Measurements from ENCODE around the gene FCAMR.
A peak's percentile ranks its signal among the peaks of the same experiment; 100 is the strongest.

FCAMR gene

GRCh38 chr1:206998816-206999215 lies 28.6 kb upstream of the FCAMR start:
- DNase-seq (ENCODE audit: low spot score) = no peak

DNA sequence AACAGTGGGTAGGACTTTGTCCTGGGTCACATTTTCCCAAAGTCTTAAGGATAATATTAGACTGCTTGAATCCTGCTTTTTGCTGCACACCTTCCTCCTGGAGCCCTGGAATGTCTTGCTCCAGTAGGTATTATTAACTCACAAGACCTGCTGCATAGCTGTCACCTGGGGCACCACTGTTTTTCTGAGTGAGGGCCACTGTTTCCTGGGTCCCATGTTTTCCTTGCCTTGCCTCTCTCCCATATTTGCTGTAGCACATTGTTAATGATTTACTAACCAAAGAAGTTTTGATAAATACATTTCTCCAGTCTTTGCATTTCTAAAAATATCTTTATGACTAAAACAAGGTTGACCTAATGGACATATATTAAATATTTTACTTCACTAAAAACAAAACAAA lies 22.5 kb upstream of the FCAMR start:
- DNase-seq (ENCODE audit: low spot score) = no peak

GRCh38 chr1:206987873-206988272 lies 17.6 kb upstream of the FCAMR start:
- DNase-seq (ENCODE audit: low spot score) = no peak

DNA sequence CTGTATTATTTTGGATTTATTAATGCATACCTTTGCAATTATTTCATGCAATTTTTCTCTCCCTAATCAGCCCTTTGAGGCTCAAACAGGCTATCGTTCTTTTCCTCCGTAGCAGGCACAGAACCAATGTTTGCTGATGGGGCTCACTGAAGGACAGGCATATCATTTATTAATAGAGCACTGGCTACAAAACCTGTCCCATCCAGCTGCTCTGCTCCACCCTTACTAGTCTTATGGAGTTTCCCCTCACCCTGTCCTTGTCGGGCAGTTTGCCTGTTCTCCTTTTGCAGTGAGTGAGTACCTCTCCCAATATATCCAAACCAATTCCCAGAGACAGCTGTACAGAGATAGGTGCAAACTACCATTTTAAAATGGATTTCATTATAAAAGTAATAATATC lies 16.6 kb upstream of the FCAMR start:
- no peak for DNase-seq (ENCODE audit: low spot score)

GRCh38 chr1:206986402-206986801 lies 16.1 kb upstream of the FCAMR start:
- DNase-seq (ENCODE audit: low spot score) = no peak

DNA sequence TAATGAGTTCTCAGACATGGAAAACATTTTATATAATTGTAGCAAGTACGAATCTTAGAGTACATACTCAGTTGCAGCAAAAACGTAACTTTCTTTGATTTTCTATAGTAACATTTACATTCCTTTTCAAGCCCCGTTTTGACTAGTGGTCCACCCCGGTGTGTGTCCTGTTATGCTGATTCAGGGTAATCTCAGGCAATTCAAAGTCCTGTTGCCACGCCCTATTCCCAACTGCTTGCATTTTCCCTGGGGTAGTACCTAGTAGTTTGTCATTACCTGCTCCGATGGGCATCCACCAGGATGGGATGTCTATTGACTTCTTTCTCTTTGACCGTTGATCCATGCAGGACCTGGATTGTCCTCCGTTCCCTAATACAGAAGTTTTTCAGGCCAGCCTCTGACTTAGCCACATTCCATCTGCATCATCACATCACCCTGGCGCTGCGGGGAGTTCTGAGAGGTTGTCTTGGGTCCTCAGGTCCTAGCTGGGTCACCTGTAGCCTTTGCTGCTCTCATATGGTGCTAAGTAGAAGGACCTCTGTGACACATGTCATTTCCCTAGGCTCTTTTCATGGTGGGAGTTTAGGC lies 15.0 kb upstream of the FCAMR start:
- DNase-seq (ENCODE audit: low spot score) = no peak

DNA sequence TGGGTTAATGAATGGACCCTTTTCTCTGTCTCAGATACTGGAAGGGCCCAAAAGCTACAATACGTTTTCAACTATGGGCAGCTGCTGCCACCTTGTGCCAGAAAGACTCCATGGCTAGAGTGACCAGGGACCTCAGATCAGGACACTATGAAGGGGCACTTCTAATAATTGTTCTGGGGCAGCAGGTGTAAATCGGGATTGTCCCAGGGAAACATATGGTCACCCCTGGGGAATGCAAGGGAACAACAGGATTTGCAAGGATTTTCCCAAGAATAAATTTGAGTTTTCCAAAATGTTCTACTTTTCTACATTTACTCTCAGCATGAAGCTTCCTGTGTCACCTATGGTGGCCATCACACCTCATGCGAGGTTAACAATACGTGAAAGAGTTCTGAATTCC lies 12.0 kb upstream of the FCAMR start:
- DNase-seq (ENCODE audit: low spot score) = peak; percentile 75

DNA sequence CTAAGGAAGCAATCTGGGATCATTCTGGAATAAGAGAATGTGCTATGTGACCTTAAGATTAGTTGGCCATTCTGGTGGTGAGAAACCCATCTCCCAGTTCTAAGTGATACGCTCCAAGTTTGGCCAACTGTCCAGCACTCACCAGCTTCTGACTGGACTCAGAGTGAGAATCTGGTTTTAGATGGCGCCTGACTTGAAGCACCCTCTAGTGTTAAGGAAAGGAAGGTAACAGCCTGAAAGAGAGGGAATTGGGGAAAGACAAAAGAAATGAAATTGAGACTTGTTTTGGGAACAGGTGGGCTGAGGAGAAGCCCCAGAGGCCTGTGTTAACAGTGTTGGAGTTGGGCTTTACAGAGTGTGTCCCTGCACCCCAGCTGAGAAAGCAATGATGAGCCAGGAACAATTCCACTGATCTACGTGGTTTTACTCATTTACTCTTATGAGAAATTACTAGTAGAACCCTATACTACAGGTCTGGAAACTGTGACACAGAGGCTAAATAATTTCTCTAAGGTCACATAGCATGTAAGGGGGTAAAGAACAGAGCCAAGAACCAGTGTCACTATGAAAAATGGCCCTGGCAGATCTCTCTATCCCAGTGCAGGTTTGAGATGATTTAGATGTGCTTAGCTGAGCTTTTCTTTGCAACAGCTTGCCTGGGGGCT lies 9.3 kb upstream of the FCAMR start:
- peak; percentile 13 for DNase-seq (ENCODE audit: low spot score)

DNA sequence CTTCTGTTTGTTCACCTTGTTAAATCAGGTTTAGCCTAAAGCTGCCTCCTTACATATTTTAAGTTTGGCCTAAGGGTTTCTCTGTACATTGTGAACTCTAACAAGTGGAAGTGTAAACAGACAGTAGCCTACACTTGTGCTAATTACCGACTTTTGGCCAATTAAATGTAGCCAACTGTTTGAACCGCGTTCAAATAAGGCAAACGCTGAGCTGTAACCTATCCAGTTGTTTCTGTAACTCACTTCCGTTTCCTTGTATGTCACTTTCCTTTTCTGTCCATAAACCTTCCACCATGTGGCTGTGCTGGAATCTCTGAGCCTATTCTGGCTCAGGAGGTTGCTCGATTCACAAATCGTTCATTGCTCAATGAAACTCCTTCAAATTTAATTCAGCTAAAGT lies 8.0 kb upstream of the FCAMR start:
- DNase-seq (ENCODE audit: low spot score) = no peak

GRCh38 chr1:206975306-206975705 lies 5.0 kb upstream of the FCAMR start:
- no peak for DNase-seq (ENCODE audit: low spot score)

DNA sequence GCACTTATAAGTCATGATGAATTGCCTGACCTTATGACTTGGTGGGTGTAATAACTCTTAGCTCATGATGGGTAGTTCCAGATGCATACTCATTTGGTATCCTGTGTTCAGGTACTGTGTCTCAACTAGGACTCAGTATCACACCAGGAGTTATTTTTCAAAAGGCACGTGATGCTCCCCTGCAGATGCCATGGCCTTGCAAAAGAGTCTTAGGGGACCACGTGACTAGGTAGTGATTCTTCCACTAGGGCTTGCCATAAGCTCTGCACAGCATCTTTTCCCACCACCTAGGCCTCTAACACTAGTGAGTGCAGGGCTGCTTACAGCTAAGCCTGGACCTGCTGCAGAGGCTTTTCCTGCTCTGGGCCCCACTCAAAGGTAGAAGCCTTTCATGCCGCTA lies 3.9 kb upstream of the FCAMR start:
- DNase-seq (ENCODE audit: low spot score) = no peak

DNA sequence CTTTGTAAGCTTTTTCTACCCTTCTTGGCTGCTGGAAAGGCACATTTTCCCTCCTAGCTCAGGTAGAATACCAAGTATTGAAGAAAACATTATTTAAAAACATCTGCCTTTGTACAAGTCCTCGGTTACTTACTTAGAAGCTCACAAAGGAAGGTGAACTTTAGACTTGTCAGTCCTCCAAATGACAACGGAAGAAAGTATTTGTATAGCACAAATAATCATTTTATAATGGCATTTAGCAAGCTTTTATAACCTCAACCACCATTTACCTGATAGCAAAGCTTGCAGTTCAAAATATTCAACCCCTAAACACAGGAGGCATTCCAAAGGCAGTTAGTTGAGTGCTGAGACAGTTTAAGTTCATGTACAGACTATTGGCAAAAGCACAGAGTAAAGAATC lies 2.5 kb upstream of the FCAMR start:
- no peak for DNase-seq (ENCODE audit: low spot score)

- DNase-seq (ENCODE audit: low spot score) = no peak
Observed at GRCh38 chr1:206971029-206971655, 882 bp upstream of the FCAMR start.

DNA sequence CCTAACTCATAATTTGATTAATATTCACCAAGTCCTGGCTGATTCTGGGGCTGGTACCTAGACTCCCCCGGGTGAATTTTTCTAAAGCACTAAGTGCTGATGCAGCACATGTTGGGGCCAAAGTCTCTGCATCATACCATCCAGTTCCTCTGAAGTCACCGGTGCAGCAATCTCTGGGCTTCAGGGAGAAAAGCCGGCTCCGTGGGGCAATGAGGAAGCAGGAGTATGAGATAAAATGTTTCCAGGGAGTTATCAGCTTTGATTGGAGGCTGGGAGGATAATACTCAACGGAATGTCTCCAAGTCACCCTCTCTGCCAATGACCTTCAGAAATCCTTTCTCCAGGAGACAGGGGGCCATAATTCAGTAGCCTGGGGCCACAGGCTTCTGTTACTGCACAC lies 1.2 kb downstream of the FCAMR start:
- no peak for DNase-seq (ENCODE audit: low spot score)

DNA sequence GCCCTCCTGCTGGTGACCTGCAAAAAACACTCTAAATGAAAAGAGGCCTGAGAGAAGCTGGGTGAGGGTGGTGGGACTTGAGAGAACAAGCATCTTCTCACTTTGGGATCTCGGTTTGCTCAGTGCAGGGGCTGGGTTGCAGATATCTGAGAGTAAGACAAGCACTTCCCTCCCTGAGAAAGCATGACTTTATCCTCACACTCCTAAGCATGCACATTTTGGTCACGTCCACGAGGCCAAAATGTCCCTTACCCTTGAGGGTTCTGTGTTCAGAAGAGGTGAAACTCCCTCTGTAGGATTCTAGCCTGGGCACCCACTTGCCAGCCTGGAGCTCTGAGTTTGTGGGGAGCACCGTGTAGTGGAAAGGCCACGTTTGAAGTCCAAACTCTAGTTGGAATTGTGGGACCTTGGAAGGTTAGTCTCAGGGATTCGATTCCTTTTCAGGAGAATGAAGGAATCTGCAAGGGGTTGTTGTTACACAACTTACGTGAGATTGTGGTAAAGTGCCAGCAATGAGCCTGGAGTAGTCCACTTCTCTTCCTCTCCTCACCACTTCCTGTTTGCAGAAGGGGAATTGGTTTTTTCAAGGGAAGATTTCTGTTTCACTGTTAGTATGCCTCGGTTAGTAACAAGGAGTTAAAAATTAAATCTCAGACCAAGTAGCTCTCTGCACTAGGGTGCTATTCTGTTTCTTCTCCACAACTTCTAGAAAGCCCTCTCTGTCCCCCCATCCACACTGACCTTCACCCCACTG lies 3.0 kb downstream of the FCAMR start:
- no peak for DNase-seq (ENCODE audit: low spot score)

GRCh38 chr1:206965781-206966180 lies 4.5 kb downstream of the FCAMR start:
- DNase-seq (ENCODE audit: low spot score) = no peak

DNA sequence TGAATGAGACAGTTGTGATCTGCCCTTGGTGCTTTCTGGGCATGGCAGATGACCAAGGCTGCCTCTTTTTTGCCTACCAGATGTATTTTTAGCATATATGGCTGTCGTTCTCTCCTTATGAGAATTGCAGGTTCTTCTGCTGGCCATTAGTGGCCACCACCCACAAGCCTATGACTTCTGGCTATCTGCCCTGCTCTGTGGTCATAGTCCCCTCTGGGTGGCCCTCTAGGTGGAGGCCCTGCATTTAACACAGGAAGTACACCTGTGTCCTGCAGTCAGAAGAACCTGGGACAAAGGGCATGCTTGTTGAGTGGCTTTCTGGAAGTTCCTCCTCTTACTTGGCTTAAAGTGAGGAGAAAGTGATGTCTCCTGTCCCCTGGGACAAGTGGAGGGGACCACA lies 6.5 kb downstream of the FCAMR start:
- no peak for DNase-seq (ENCODE audit: low spot score)

GRCh38 chr1:206963119-206963712 lies 7.0 kb downstream of the FCAMR start:
- DNase-seq (ENCODE audit: low spot score) = no peak

DNA sequence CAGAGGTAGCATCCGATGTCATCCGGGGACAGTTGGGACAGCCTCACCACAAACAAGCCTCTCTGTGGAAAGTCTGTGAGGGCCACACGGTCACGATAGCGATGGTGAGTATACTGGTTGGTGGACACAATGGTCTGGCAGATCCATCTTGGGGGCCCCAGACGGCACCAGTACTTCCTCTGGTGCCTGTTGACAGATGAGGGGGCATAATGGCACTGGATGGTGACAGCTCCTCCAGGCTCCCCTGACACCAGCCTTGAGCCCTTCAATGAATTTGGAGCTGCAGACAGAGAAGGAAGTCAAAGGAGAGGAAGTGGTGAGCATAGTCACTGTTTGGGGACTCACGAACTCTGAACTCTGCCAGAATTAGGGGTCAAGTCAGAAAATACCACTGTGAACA lies 8.0 kb downstream of the FCAMR start:
- DNase-seq (ENCODE audit: low spot score) = no peak

- no peak for DNase-seq (ENCODE audit: low spot score)
Observed at GRCh38 chr1:206961668-206962067, 8.6 kb downstream of the FCAMR start.

- no peak for DNase-seq (ENCODE audit: low spot score)
Observed at GRCh38 chr1:206960676-206961386, 9.4 kb downstream of the FCAMR start.

- DNase-seq (ENCODE audit: low spot score) = no peak
Observed at GRCh38 chr1:206958144-206958543, 12.1 kb downstream of the FCAMR start.
